Effector memory CD4-positive, alpha-beta T cell (primary cell): ENCODE measurements around the gene PDZRN4.
"Not testable (repeated sequence)": the region's sequence is repeated elsewhere in the genome, so short reads cannot be mapped to it uniquely, and the experiment has no call there.

ENCODE experiments used
- DNase-seq, 3 donors: peaks; one replicate each; pipeline ENCODE4 v3.0.0-alpha.2; 2020
- H3K27ac ChIP-seq: 2 replicates; pipeline ENCODE4 v1.7.0; 2013; ENCODE audit warnings: mild to moderate bottlenecking, low read length, moderate library complexity; ENCODE audit not compliant: insufficient read depth, poor library complexity, severe bottlenecking
- H3K27me3 ChIP-seq: replicated peaks from 2 replicates; pipeline ENCODE4 v1.7.0; 2013; ENCODE audit warnings: mild to moderate bottlenecking, low read length; ENCODE audit not compliant: insufficient read depth, control insufficient read depth, poor library complexity, severe bottlenecking
- H3K36me3 ChIP-seq: 2 replicates; pipeline ENCODE4 v1.7.0; 2013; ENCODE audit warnings: mild to moderate bottlenecking, low read length, moderate library complexity; ENCODE audit not compliant: control insufficient read depth, insufficient read depth
- H3K4me1 ChIP-seq: 2 replicates; pipeline ENCODE4 v1.7.0; 2013; ENCODE audit warnings: low read length, mild to moderate bottlenecking; ENCODE audit not compliant: control insufficient read depth, insufficient read depth, poor library complexity, severe bottlenecking
- H3K4me3 ChIP-seq: 2 replicates; pipeline ENCODE4 v1.7.0; 2013; ENCODE audit warnings: low read length, low read depth, mild to moderate bottlenecking; ENCODE audit not compliant: insufficient read depth, poor library complexity, severe bottlenecking
- H3K9me3 ChIP-seq: 2 replicates; pipeline ENCODE4 v1.7.0; 2013; ENCODE audit warnings: mild to moderate bottlenecking, low read length, moderate library complexity; ENCODE audit not compliant: control insufficient read depth

The PDZRN4 gene

GRCh38 chr12:41186026-41186425, 2.1 kb upstream of the PDZRN4 start:
- Histone ChIP-seq H3K27ac (no peak overlapping the region), H3K36me3 (no peaks in the 10 kb centered on the region), H3K27me3 (peaks cover 4% of the 10 kb centered on the region), H3K9me3 (no peaks in the 10 kb centered on the region), H3K4me3 (no peak overlapping the region), H3K4me1 (no peaks in the 10 kb centered on the region)
- DNase-seq: no peak

GRCh38 chr12:41188841-41189394, 798 bp downstream of the PDZRN4 start:
- no peak overlapping the region for H3K27ac ChIP-seq
- H3K4me3 ChIP-seq: no peak overlapping the region
- no peak for DNase-seq
- H3K4me1 ChIP-seq: no peaks in the 10 kb centered on the region
- no peaks in the 10 kb centered on the region for H3K36me3 ChIP-seq
- H3K27me3 ChIP-seq: peaks cover 4% of the 10 kb centered on the region
- no peaks in the 10 kb centered on the region for H3K9me3 ChIP-seq

- H3K4me3 ChIP-seq: no peak overlapping the region
- H3K9me3 ChIP-seq: no peaks in the 10 kb centered on the region
- H3K27ac ChIP-seq: no peak overlapping the region
- no peaks in the 10 kb centered on the region for H3K36me3 ChIP-seq
- peaks cover 4% of the 10 kb centered on the region for H3K27me3 ChIP-seq
- DNase-seq: no peak
- H3K4me1 ChIP-seq: no peaks in the 10 kb centered on the region
These were observed 1.5 kb downstream of the PDZRN4 start for GRCh38 chr12:41189395-41190251.

GRCh38 chr12:41190338-41190737, 2.2 kb downstream of the PDZRN4 start:
- DNase-seq: no peak
- Histone ChIP-seq H3K27me3 (peaks cover 4% of the 10 kb centered on the region), H3K4me3 (no peak overlapping the region), H3K4me1 (no peaks in the 10 kb centered on the region), H3K27ac (no peak overlapping the region), H3K36me3 (no peaks in the 10 kb centered on the region), H3K9me3 (no peaks in the 10 kb centered on the region)

GRCh38 chr12:41191549-41191948, 3.4 kb downstream of the PDZRN4 start:
- not testable (repeated sequence) for H3K36me3 ChIP-seq

GRCh38 chr12:41193311-41193710, 5.2 kb downstream of the PDZRN4 start:
- H3K4me3 ChIP-seq: no peak overlapping the region
- H3K27ac ChIP-seq: no peak overlapping the region
- H3K9me3 ChIP-seq: no peaks in the 10 kb centered on the region
- H3K4me1 ChIP-seq: no peaks in the 10 kb centered on the region
- peaks cover 4% of the 10 kb centered on the region for H3K27me3 ChIP-seq
- DNase-seq: no peak
- no peaks in the 10 kb centered on the region for H3K36me3 ChIP-seq

More at GRCh38 chr12:41191549-41191948, 3.4 kb downstream of the PDZRN4 start:
- not testable (repeated sequence) for H3K9me3 ChIP-seq, H3K4me1 ChIP-seq, H3K27me3 ChIP-seq, DNase-seq, H3K27ac ChIP-seq, H3K4me3 ChIP-seq

GRCh38 chr12:41202051-41202450, 13.9 kb downstream of the PDZRN4 start:
- Histone ChIP-seq H3K4me1 (no peaks in the 10 kb centered on the region), H3K9me3 (no peaks in the 10 kb centered on the region), H3K27me3 (no peaks in the 10 kb centered on the region), H3K4me3 (no peak overlapping the region), H3K36me3 (no peaks in the 10 kb centered on the region), H3K27ac (no peak overlapping the region)
- no peak for DNase-seq

- no peak for DNase-seq
- H3K4me3 ChIP-seq: no peak overlapping the region
- H3K9me3 ChIP-seq: no peaks in the 10 kb centered on the region
- H3K27me3 ChIP-seq: no peaks in the 10 kb centered on the region
- no peak overlapping the region for H3K27ac ChIP-seq
- H3K36me3 ChIP-seq: no peaks in the 10 kb centered on the region
- H3K4me1 ChIP-seq: no peaks in the 10 kb centered on the region
These were observed 17.1 kb downstream of the PDZRN4 start for GRCh38 chr12:41205070-41205709.

GRCh38 chr12:41206298-41206697, 18.2 kb downstream of the PDZRN4 start:
- H3K27ac ChIP-seq: no peak overlapping the region
- H3K27me3 ChIP-seq: no peaks in the 10 kb centered on the region
- no peaks in the 10 kb centered on the region for H3K9me3 ChIP-seq
- no peak for DNase-seq
- no peaks in the 10 kb centered on the region for H3K4me1 ChIP-seq
- no peaks in the 10 kb centered on the region for H3K36me3 ChIP-seq
- no peak overlapping the region for H3K4me3 ChIP-seq

- DNase-seq: no peak
- no peak overlapping the region for H3K4me3 ChIP-seq
- no peaks in the 10 kb centered on the region for H3K4me1 ChIP-seq
- H3K36me3 ChIP-seq: no peaks in the 10 kb centered on the region
- no peak overlapping the region for H3K27ac ChIP-seq
- no peaks in the 10 kb centered on the region for H3K27me3 ChIP-seq
- no peaks in the 10 kb centered on the region for H3K9me3 ChIP-seq
These were observed 23.3 kb downstream of the PDZRN4 start for GRCh38 chr12:41211448-41211847.
